ENCODE results near the gene MAP4K4. TPM values are rescaled to one million over a fixed set of nuclear protein-coding genes. Genes with fewer than 3 reads are reported as not detected.
A peak's percentile ranks its signal among the peaks of the same experiment; 100 is the strongest.

Gene MAP4K4
- total and polyA plus RNA-seq, 8 donors: 9.7 to 38.7 (median 15.3) TPM

GRCh38 chr2:101883860-101884259, 186.4 kb downstream of the MAP4K4 start:
- DNase-seq (peak in 1 of 6 donors; percentile 28), FAIRE-seq (peak; percentile 13), ATAC-seq (peak; percentile 53 to 94 (median 88))
- peaks cover 0 to 11% (median 0%) of the 10 kb centered on the region in 3 donors for H3K36me3 ChIP-seq
- no peak overlapping the region for H3K4me3 ChIP-seq
- TF ChIP-seq CTCF (IDR thresholded peaks at IDR 0.05): peak; percentile 30 to 41 (median 32)
- no peak overlapping the region for H3K27ac ChIP-seq
- H3K27me3 ChIP-seq: no peaks in the 10 kb centered on the region
- H3K4me1 ChIP-seq: no peaks in the 10 kb centered on the region
- intact Hi-C loops (cut with DNase I): no loop called here
- H3K9me3 ChIP-seq: no peaks in the 10 kb centered on the region
- 13% methylated on average over 3 of the region's 3 CpGs for WGBS, 2 donors

- no peak for TF ChIP-seq CTCF (IDR thresholded peaks at IDR 0.05)
Observed at GRCh38 chr2:101884423-101884822, 186.9 kb downstream of the MAP4K4 start.

GRCh38 chr2:101887328-101887727, 189.8 kb downstream of the MAP4K4 start:
- 95 to 99% methylated on average over 2 of the region's 2 CpGs for WGBS, 2 donors
- peaks cover 0 to 18% (median 0%) of the 10 kb centered on the region in 3 donors for H3K36me3 ChIP-seq
- ATAC-seq (no peak), FAIRE-seq (no peak), DNase-seq (no peak)
- no peak for TF ChIP-seq CTCF (IDR thresholded peaks at IDR 0.05)
- no peaks in the 10 kb centered on the region for H3K9me3 ChIP-seq
- intact Hi-C loops (cut with DNase I): no loop called here
- H3K27ac ChIP-seq: no peak overlapping the region
- no peak overlapping the region for H3K4me3 ChIP-seq
- no peaks in the 10 kb centered on the region for H3K4me1 ChIP-seq
- no peaks in the 10 kb centered on the region for H3K27me3 ChIP-seq

More at GRCh38 chr2:101884423-101884822, 186.9 kb downstream of the MAP4K4 start:
- no peaks in the 10 kb centered on the region for H3K27me3 ChIP-seq
- 83 to 90% methylated on average over 2 of the region's 2 CpGs for WGBS, 2 donors
- FAIRE-seq (no peak), DNase-seq (no peak), ATAC-seq (no peak)
- peaks cover 0 to 11% (median 0%) of the 10 kb centered on the region in 3 donors for H3K36me3 ChIP-seq
- H3K9me3 ChIP-seq: no peaks in the 10 kb centered on the region
- no peaks in the 10 kb centered on the region for H3K4me1 ChIP-seq
- H3K27ac ChIP-seq: no peak overlapping the region
- no peak overlapping the region for H3K4me3 ChIP-seq
- intact Hi-C loops (cut with DNase I): no loop called here

GRCh38 chr2:101889460-101890098, 192.1 kb downstream of the MAP4K4 start:
- no peak for FAIRE-seq
- 77 to 83% methylated on average over 7 of the region's 7 CpGs for WGBS, 2 donors
- intact Hi-C loops (cut with DNase I): loop anchor here in 1 of 3 donors (10.0 kb wide), 1 partner anchor 95 kb away; no protein-coding TSS in a partner anchor

More at GRCh38 chr2:101889460-101890098, 192.1 kb downstream of the MAP4K4 start:
- ATAC-seq (no peak), DNase-seq (no peak)
- Histone ChIP-seq H3K36me3 (peaks cover 0 to 16% (median 0%) of the 10 kb centered on the region in 3 donors), H3K27ac (no peak overlapping the region), H3K4me3 (no peak overlapping the region), H3K9me3 (no peaks in the 10 kb centered on the region), H3K27me3 (no peaks in the 10 kb centered on the region), H3K4me1 (no peaks in the 10 kb centered on the region)
- no peak for TF ChIP-seq CTCF (IDR thresholded peaks at IDR 0.05)

Measured in pancreas (tissue), 10 donors.